Testis (tissue), 3 donors: ENCODE measurements around the gene ORC1. TPM values are rescaled to one million over a fixed set of nuclear protein-coding genes. Genes with fewer than 3 reads are reported as not detected.
A peak's percentile ranks its signal among the peaks of the same experiment; 100 is the strongest.

Experiments
- DNase-seq: peaks from one replicate; pipeline ENCODE4 v3.0.0-alpha.2; 2019
- H3K27ac ChIP-seq, 2 donors: fragments of 200-600 bp; sonication (generic); one replicate each; pipeline ENCODE4 v1.5.1; 2019
- H3K27me3 ChIP-seq: fragments of 200-600 bp; sonication (generic); one replicate; pipeline ENCODE4 v1.5.1; 2019
- H3K36me3 ChIP-seq: fragments of 200-600 bp; sonication (generic); one replicate; pipeline ENCODE4 v1.5.1; 2017; ENCODE audit warnings: low read depth; ENCODE audit errors: missing control alignments
- H3K4me1 ChIP-seq: fragments of 200-600 bp; sonication (generic); one replicate; pipeline ENCODE4 v1.5.1; 2019
- H3K4me3 ChIP-seq, 2 donors: fragments of 200-600 bp; sonication (generic); one replicate each; pipeline ENCODE4 v1.5.1; 2017 to 2019
- H3K9me3 ChIP-seq: fragments of 200-600 bp; sonication (generic); one replicate; pipeline ENCODE4 v1.5.1; 2017
- POLR2A ChIP-seq: fragments of 450-650 bp; IDR thresholded peaks from one replicate; pipeline ENCODE4 v1.6.1; 2017; ENCODE audit warnings: antibody characterized with exemption, mild to moderate bottlenecking, moderate library complexity
- WGBS, 2 donors: methylation state at CpG; one replicate each; pipeline ENCODE4 v1.1.5; 2018; 5-methylcytosine and 5-hydroxymethylcytosine counted together
- intact Hi-C: fragments of 100-400 bp; cut with DNase I; formaldehyde crosslinking; loops from one replicate; pipeline ENCODE4 v1.15.1; 2023; ENCODE audit warnings: low total_unique reads
- polyA plus RNA-seq: library from polyadenylated mRNA; stranded (reverse); fragments of 350-450 nt; fragmentation: Illumina TruSeq; extraction: RNeasy Lipid Tissue Mini Kit (QIAGEN cat#74804); gene quantifications from one replicate; pipeline ENCODE4 v1.2.3, GENCODE V29; 2014; ENCODE audit warnings: low read depth, low replicate concordance; ENCODE audit not compliant: insufficient read depth
- total RNA-seq, 2 donors: library from RNA; depleted of rRNA; stranded (reverse); fragments of >200 nt; gene quantifications; one replicate each; pipeline ENCODE4 v1.2.3, GENCODE V29; 2016
- TF ChIP-seq, protein P1 (sequence below), 3 experiments: fragments of 450-650 bp in 2 of 3; fragments of 200-600 bp in 1 of 3; sonication (generic) in 1 of 3; IDR thresholded peaks; one replicate each; pipeline ENCODE4 v1.5.1; 2016 to 2019; ENCODE audit warnings: antibody characterized with exemption in 3 of 3, mild to moderate bottlenecking in 2 of 3, moderate library complexity in 1 of 3

ORC1 gene
- total and polyA plus RNA-seq, 3 donors from 2014 or later = 5.7 to 6.9 (median 6.4) TPM

DNA sequence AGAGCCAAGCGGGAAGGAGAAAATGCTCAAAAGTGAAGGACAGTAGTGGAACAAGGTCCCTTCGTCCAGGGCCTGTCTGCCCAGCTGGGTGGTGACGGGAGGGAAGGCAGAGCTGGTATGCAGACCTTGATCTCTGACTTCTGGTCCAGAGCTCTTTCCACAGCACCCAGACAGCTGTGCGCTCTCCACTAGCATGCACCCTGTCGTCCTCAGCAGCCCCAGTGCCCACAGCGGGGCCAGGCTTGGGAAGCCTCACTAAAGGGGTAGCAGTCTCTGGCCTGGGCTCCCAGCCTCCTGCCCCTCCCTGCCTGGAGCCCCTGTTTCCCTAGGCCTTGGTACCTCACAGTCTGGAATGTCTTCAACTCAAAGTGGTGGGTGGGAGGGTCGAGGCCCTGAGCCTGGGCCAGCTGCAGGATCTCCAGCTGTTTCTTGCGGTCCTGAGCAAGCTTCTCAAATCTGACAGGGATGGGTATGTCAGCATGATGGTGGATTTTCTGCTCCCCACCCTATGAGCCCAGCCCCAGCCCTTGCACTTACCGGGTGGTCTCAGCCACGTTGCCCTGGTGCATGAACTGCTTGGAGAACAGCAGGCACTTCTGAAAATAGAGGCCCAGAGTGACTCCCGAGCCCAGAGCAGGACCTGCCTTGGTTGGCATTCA, 48.2 kb downstream of the ORC1 start:
- WGBS, 2 donors = 73 to 78% methylated on average over 9 to 11 of the region's 11 CpGs
- no peak for DNase-seq
- H3K36me3 ChIP-seq = no peaks in the 10 kb centered on the region
- no peaks in the 10 kb centered on the region for H3K9me3 ChIP-seq
- no peaks in the 10 kb centered on the region for H3K27me3 ChIP-seq
- H3K27ac ChIP-seq = no peak overlapping the region
- no peaks in the 10 kb centered on the region for H3K4me1 ChIP-seq
- TF ChIP-seq, protein P1, sequence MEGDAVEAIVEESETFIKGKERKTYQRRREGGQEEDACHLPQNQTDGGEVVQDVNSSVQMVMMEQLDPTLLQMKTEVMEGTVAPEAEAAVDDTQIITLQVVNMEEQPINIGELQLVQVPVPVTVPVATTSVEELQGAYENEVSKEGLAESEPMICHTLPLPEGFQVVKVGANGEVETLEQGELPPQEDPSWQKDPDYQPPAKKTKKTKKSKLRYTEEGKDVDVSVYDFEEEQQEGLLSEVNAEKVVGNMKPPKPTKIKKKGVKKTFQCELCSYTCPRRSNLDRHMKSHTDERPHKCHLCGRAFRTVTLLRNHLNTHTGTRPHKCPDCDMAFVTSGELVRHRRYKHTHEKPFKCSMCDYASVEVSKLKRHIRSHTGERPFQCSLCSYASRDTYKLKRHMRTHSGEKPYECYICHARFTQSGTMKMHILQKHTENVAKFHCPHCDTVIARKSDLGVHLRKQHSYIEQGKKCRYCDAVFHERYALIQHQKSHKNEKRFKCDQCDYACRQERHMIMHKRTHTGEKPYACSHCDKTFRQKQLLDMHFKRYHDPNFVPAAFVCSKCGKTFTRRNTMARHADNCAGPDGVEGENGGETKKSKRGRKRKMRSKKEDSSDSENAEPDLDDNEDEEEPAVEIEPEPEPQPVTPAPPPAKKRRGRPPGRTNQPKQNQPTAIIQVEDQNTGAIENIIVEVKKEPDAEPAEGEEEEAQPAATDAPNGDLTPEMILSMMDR (IDR thresholded peaks at IDR 0.05) = no peak
- TF ChIP-seq POLR2A = no peak
- intact Hi-C loops = no loop called here
- H3K4me3 ChIP-seq = no peak overlapping the region

- no peak overlapping the region for H3K27ac ChIP-seq
- DNase-seq = no peak
- no peaks in the 10 kb centered on the region for H3K9me3 ChIP-seq
- intact Hi-C loops = no loop called here
- 83 to 86% methylated on average over 7 to 8 of the region's 8 CpGs for WGBS, 2 donors
- H3K27me3 ChIP-seq = no peaks in the 10 kb centered on the region
- H3K4me1 ChIP-seq = no peaks in the 10 kb centered on the region
- H3K36me3 ChIP-seq = no peaks in the 10 kb centered on the region
- no peak overlapping the region for H3K4me3 ChIP-seq
- TF ChIP-seq, protein P1 (IDR thresholded peaks at IDR 0.05) = no peak
- no peak for TF ChIP-seq POLR2A
These were observed 48.8 kb downstream of the ORC1 start for GRCh38 chr1:52355436-52355835.

GRCh38 chr1:52352690-52353089, 51.5 kb downstream of the ORC1 start:
- TF ChIP-seq, protein P1 (IDR thresholded peaks at IDR 0.05) = no peak
- no peak for TF ChIP-seq POLR2A
- WGBS, 2 donors = 71 to 75% methylated on average over 7 of the region's 7 CpGs

DNA sequence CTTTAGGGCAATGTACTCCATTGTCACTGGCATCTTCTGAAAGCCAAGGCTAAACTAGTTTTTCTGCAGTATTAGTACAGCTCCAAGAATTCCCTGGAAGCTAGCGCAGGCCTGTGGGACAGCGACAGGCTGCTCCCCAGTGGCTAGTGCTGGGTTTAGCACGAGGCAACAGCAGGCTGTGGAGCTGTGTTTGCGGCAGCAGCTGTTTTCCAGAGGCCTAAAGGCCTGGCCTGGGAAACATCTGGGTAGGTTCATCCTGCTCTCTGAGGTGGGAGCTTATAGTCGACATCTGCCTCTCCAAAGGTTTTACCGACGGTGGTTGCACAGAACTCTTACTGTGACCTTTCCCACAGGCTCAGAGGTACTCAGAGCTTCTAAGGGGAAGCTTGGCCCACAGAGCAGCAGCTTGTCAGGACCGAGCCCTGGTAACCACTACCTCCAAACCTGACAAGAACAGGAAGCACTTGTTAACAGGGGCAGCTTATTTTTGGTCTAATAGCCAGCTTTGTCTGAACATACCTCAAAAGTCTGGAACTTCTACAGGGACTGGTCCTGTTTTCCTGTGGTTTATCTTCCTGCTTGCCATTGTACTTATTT, 55.4 kb downstream of the ORC1 start:
- Histone ChIP-seq H3K4me3 (no peak overlapping the region), H3K27me3 (no peaks in the 10 kb centered on the region), H3K27ac (peak overlapping the region in 1 of 2 donors; percentile 26), H3K4me1 (no peaks in the 10 kb centered on the region), H3K36me3 (no peaks in the 10 kb centered on the region), H3K9me3 (no peaks in the 10 kb centered on the region)
- 27 to 51% methylated on average over 4 to 8 of the region's 8 CpGs for WGBS, 2 donors
- no peak for TF ChIP-seq POLR2A
- TF ChIP-seq, protein P1 (IDR thresholded peaks at IDR 0.05) = peak in 2 of 3 experiments; percentile 9 to 12
- peak; percentile 65 for DNase-seq
- intact Hi-C loops = no loop called here

More at GRCh38 chr1:52352690-52353089, 51.5 kb downstream of the ORC1 start:
- Histone ChIP-seq H3K4me3 (no peak overlapping the region), H3K36me3 (no peaks in the 10 kb centered on the region), H3K4me1 (no peaks in the 10 kb centered on the region), H3K27me3 (no peaks in the 10 kb centered on the region), H3K27ac (peak overlapping the region in 1 of 2 donors; percentile 36), H3K9me3 (no peaks in the 10 kb centered on the region)
- no peak for DNase-seq
- intact Hi-C loops = no loop called here
